Eye (tissue), 1 donor: ENCODE results near the gene P4HA2.
"Not testable (repeated sequence)": the region's sequence is repeated elsewhere in the genome, so short reads cannot be mapped to it uniquely, and the experiment has no call there.

Source experiments
- DNase-seq: peaks from one replicate; pipeline ENCODE4 v3.0.0-alpha.2; 2015

P4HA2 gene

DNA sequence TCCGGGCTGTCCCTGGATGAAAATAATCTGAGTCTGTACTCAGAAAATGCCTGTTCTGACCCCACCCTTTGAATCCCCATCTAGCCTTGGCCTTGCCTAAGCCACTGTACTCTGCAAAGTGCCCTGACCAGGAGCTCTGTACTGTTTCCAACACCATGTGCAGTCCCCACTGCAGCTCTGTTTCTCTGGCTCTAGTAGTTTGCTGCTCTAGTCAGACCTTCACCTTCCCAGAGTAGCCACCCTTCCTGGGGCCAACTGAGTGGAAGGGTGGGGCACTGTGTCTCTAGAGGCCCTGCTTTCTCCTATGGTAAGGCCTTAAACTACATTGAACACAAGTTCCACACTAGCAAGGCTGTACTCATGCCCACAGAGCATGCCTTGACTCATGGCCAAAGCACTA lies 31.9 kb downstream of the P4HA2 start:
- no peak for DNase-seq

DNA sequence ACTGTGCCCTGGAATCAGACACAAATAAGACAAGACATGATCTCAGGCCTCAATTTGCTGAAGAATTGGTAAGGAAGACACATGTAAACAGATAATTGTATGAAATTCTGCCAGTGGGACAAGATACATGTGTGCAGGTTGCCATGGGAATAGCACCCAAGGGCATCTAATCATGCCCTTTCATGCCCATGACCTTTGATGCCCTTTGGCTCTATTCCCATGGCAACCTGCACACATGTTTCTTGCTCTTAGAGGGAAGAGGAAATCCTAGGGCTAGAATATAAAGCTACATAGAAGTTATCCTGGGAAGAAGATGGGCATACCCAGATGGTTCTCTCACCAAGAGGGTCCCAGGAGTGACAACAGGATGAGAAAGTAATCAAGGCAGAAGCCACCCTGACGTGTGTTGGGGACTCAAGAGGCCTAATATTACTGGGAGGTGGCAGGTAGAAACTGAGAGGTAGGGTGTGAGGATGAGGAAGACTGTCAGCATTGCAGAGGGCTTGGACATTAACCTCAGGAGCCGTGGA lies 34.4 kb downstream of the P4HA2 start:
- no peak for DNase-seq

GRCh38 chr5:132190161-132190817 lies 37.4 kb downstream of the P4HA2 start:
- DNase-seq, result peak; percentile 89

DNA sequence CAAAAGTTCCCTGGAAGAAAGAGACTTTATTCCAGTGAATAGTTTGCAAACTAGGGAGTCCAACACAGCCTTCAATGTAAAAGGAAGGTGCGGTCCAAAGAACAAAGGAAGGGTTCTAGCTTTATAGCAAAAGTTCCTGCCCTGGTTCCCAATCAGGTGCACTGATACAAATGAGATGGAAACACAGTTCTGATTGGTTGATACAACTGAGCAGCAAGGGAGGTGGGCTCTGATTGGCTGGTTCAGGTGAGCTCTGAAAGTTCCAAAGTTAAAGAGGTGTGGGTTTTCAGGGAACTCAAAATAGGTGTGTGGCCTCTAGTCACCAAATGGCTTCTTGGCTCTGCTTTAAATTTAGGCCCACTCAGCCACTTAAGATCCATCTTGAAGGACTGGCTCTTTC lies 43.1 kb downstream of the P4HA2 start:
- DNase-seq, result no peak

- no peak for DNase-seq
Observed at GRCh38 chr5:132183723-132184122, 43.9 kb downstream of the P4HA2 start.

DNA sequence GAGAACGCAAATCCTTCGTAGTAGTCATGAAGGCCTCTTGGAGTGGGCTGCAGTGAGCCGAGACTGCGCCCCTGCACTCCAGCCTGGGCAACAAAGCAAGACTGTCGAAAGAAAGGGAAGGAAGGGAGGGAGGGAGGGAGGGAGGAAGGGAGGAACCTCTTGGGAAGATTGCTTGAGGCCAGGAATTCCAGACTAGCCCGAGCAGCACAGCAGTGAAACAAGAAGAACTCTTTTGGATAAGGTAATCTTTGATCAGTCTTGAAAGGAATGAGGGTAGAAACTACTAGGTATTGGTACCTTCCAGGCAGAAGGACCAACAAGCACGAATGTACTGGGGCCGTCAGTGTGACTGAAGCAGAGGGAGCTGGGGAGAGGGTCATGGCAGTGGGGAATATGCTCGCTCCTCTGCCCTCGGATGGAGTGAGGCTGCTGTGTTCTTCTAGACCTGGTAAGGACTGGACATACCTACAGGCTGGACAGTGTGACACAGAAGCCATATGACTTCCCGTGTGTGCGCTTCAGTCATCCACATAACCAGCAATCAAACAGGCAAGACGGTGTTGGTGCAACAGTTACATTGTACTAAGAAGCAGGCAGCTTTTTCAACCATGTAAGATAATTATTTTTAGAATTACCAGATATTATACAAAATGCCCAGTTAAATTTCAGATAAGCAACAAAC lies 45.2 kb downstream of the P4HA2 start:
- no peak for DNase-seq

GRCh38 chr5:132181011-132181629 lies 46.5 kb downstream of the P4HA2 start:
- DNase-seq, result no peak

- DNase-seq, result peak; percentile 73
Observed at GRCh38 chr5:132180134-132180745, 47.4 kb downstream of the P4HA2 start.

DNA sequence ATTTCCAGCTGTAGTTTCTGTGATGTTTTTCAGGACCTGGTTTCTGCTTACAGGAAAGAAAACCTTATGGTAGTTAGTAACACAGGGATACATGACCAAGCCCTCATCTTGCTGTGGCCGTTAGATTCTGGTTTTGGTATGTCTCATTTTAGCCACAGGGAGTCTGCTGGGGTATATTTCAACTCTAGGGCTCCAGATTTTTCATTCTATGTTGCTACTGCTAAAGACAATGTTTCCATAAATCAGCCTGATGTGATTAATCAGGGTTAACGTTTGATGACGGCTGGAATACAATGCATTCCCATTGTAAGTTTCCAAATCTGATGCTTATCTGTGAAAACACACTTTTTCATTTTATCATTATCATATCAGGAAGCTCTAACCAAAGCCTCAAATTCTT lies 48.2 kb downstream of the P4HA2 start:
- DNase-seq, result no peak

- no peak for DNase-seq
Observed at GRCh38 chr5:132177691-132178149, 49.9 kb downstream of the P4HA2 start.

DNA sequence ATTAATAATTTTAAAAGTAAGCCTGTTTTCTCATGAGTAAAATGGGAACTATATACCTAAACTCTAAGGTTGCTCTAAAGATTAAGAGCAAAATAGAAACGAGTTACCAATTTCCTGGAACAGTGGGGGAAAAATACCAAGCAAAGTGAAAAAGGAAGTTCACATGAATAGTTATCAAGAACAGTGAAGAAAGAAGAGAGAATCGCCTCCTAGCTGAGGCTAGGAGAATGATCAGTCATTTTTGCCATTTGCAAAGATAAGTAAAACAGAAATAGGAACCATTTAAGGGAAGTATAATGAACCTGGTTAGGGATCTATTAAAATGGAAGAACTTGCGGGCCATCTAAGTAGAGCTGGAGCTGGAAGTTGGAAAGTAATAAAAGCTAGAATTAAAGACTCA lies 50.7 kb downstream of the P4HA2 start:
- DNase-seq, result no peak

GRCh38 chr5:132176521-132176945 lies 51.1 kb downstream of the P4HA2 start:
- DNase-seq, result peak; percentile 81

DNA sequence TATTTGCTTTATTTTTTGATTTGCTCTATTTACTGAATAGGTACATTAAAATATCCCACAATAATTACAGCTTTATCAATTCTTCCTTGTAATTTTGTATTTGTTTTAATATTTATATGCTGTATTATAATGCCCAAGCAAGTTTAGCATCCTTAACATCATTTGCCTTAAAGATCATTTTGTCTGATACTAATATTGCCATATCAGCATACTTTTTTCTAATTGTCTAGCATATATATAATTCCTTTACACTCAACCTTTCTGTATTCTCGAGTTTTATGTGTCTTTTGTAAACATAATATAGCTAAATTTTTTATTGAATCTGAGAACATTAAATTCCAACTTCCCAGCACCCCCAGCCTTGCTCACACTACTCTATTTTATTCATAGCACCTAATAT lies 64.7 kb downstream of the P4HA2 start:
- no peak for DNase-seq

GRCh38 chr5:132161574-132162326 lies 65.9 kb downstream of the P4HA2 start:
- not testable (repeated sequence) for DNase-seq

GRCh38 chr5:132156413-132156812 lies 71.2 kb downstream of the P4HA2 start:
- DNase-seq, result no peak

- no peak for DNase-seq
Observed at GRCh38 chr5:132150565-132150964, 77.1 kb downstream of the P4HA2 start.

GRCh38 chr5:132147663-132148062 lies 80.0 kb downstream of the P4HA2 start:
- no peak for DNase-seq

- DNase-seq, result not testable (repeated sequence)
Observed at GRCh38 chr5:132145326-132145725, 82.3 kb downstream of the P4HA2 start.

DNA sequence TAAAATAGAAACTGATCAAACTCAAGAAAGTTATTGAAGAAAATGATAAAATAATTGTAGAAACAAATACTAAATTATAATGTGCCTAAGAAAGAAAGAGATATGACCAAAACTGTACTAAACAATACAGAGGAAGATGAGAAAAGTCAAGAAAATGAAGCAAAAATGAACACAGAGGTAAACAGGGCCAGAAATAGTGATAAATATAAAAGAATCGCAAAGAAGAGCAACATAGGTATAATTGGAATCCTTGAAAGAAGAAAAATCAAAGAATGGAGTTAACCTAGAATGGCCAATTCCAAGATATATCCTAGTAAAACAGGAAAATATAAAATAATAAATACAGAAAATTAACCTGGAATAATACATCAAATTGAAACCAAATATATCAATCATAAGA lies 84.5 kb downstream of the P4HA2 start:
- peak; percentile 0 for DNase-seq

DNA sequence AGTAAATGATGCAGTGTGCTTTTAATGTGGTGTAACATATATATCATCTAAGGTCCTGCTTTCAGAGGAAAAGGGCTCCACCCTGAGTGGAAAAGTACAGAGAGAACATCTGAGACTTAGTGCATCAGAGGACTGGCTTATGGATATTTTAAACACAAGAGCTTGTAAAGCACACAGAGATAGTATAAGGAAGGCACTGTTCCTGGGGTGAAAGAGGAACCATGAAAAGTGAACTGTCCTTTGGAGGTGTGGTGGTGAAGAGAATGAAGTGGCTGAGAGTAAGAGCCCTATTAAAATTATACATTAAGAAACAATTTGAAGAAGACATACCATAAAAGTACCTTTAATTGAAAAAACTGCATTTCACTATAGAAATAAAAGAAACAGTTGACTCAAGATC lies 85.2 kb downstream of the P4HA2 start:
- no peak for DNase-seq
